GM21367 (cell line): Measurements from ENCODE around the gene SLC2A4.
A peak's percentile ranks its signal among the peaks of the same experiment; 100 is the strongest.

ENCODE experiments used
- ATAC-seq: cut with Tn5 transposase; IDR thresholded peaks from one replicate; pipeline ENCODE4 v1.9.1; 2021; ENCODE audit not compliant: unreplicated experiment

SLC2A4 gene

GRCh38 chr17:7246779-7247178 lies 34.7 kb upstream of the SLC2A4 start:
- no peak for ATAC-seq

- no peak for ATAC-seq
These were observed 32.7 kb upstream of the SLC2A4 start for GRCh38 chr17:7248796-7249195.

- no peak for ATAC-seq
These were observed 32.3 kb upstream of the SLC2A4 start for GRCh38 chr17:7249214-7249613.

GRCh38 chr17:7249830-7250229 lies 31.7 kb upstream of the SLC2A4 start:
- ATAC-seq, result no peak

- peak; percentile 4 for ATAC-seq
These were observed 30.6 kb upstream of the SLC2A4 start for GRCh38 chr17:7250695-7251627.

- peak; percentile 61 for ATAC-seq
These were observed 29.8 kb upstream of the SLC2A4 start, which contains the start of gene CTDNEP1 for GRCh38 chr17:7251661-7252175. CTDNEP1 (minus strand) TSS chr17:7251734; CDS start chr17:7251296, 438 bp downstream.

- peak; percentile 48 for ATAC-seq
These were observed 29.1 kb upstream of the SLC2A4 start, which contains the start of gene ELP5 for GRCh38 chr17:7252176-7253043. ELP5 (plus strand) TSS chr17:7252215; CDS start chr17:7252551, 336 bp downstream.

- ATAC-seq, result no peak
These were observed 28.4 kb upstream of the SLC2A4 start for GRCh38 chr17:7253082-7253481.

- no peak for ATAC-seq
These were observed 27.0 kb upstream of the SLC2A4 start for GRCh38 chr17:7254511-7254910.

GRCh38 chr17:7256766-7257456 lies 24.6 kb upstream of the SLC2A4 start:
- no peak for ATAC-seq

GRCh38 chr17:7258731-7259554 lies 22.6 kb upstream of the SLC2A4 start:
- ATAC-seq, result no peak

GRCh38 chr17:7259555-7259889 lies 22.0 kb upstream of the SLC2A4 start:
- no peak for ATAC-seq

- ATAC-seq, result no peak
These were observed 21.4 kb upstream of the SLC2A4 start for GRCh38 chr17:7260151-7260550.

- ATAC-seq, result no peak
These were observed 20.7 kb upstream of the SLC2A4 start for GRCh38 chr17:7260651-7261378.

GRCh38 chr17:7261379-7262191 lies 19.9 kb upstream of the SLC2A4 start:
- ATAC-seq, result no peak

GRCh38 chr17:7262192-7262934 lies 19.2 kb upstream of the SLC2A4 start, which contains the start of gene CLDN7:
CLDN7 (minus strand) TSS chr17:7262478; CDS start chr17:7262043, 435 bp downstream.
- no peak for ATAC-seq

- ATAC-seq, result no peak
These were observed 18.4 kb upstream of the SLC2A4 start for GRCh38 chr17:7262935-7263800.
